GM18520 (cell line): ENCODE results near the gene CACNB2.
A peak's percentile ranks its signal among the peaks of the same experiment; 100 is the strongest.
"Not testable (repeated sequence)": the region's sequence is repeated elsewhere in the genome, so short reads cannot be mapped to it uniquely, and the experiment has no call there.

Source experiments
- ATAC-seq: cut with Tn5 transposase; IDR thresholded peaks from one replicate; pipeline ENCODE4 v1.9.1; 2021; ENCODE audit not compliant: unreplicated experiment

CACNB2 gene

GRCh38 chr10:18438361-18439126 is 298.3 kb downstream of the CACNB2 start:
- ATAC-seq: no peak

- ATAC-seq: no peak
Observed at GRCh38 chr10:18439601-18440000, 299.4 kb downstream of the CACNB2 start.

- not testable (repeated sequence) for ATAC-seq
Observed at GRCh38 chr10:18445635-18446034, 305.4 kb downstream of the CACNB2 start.

GRCh38 chr10:18446205-18446604 is 306.0 kb downstream of the CACNB2 start:
- ATAC-seq: no peak

GRCh38 chr10:18449611-18450026 is 309.4 kb downstream of the CACNB2 start:
- ATAC-seq: peak; percentile 15

GRCh38 chr10:18450298-18450697 is 310.1 kb downstream of the CACNB2 start:
- peak; percentile 39 for ATAC-seq

GRCh38 chr10:18455086-18455884 is 315.1 kb downstream of the CACNB2 start:
- ATAC-seq: no peak

GRCh38 chr10:18456984-18457383 is 316.8 kb downstream of the CACNB2 start:
- peak; percentile 95 for ATAC-seq

- no peak for ATAC-seq
Observed at GRCh38 chr10:18460032-18460431, 319.8 kb downstream of the CACNB2 start.

GRCh38 chr10:18463673-18464211 is 323.5 kb downstream of the CACNB2 start:
- ATAC-seq: no peak

- ATAC-seq: no peak
Observed at GRCh38 chr10:18469125-18469524, 328.9 kb downstream of the CACNB2 start.

- no peak for ATAC-seq
Observed at GRCh38 chr10:18472977-18473376, 332.8 kb downstream of the CACNB2 start.

- no peak for ATAC-seq
Observed at GRCh38 chr10:18473424-18474117, 333.3 kb downstream of the CACNB2 start.

GRCh38 chr10:18474118-18474455 is 333.9 kb downstream of the CACNB2 start:
- ATAC-seq: no peak

GRCh38 chr10:18476076-18476647 is 335.9 kb downstream of the CACNB2 start:
- ATAC-seq: no peak

- ATAC-seq: no peak
Observed at GRCh38 chr10:18478354-18478753, 338.1 kb downstream of the CACNB2 start.

- ATAC-seq: no peak
Observed at GRCh38 chr10:18479502-18479901, 339.3 kb downstream of the CACNB2 start.

GRCh38 chr10:18483516-18484186 is 343.4 kb downstream of the CACNB2 start:
- ATAC-seq: no peak

- ATAC-seq: no peak
Observed at GRCh38 chr10:18486438-18486837, 346.2 kb downstream of the CACNB2 start.

- no peak for ATAC-seq
Observed at GRCh38 chr10:18490755-18491154, 350.5 kb downstream of the CACNB2 start.
